ENCODE data around the gene HNRNPA3.

GRCh38 chr2:177231270-177231669, 18.7 kb downstream of the HNRNPA3 start:
- TF ChIP-seq CTCF (IDR thresholded peaks at IDR 0.05) (no peak), EP300 (IDR thresholded peaks at IDR 0.05) (no peak), POLR2A (IDR thresholded peaks at IDR 0.05) (no peak)
